K562 (cell line): Measurements from ENCODE around the gene OR2T11.
"Not testable (repeated sequence)": the region's sequence is repeated elsewhere in the genome, so short reads cannot be mapped to it uniquely, and the experiment has no call there.

ENCODE experiments used
- HNRNPL ChIP-seq: fragments of 200-400 bp; formaldehyde crosslinking; IDR thresholded peaks from 2 replicates; pipeline ENCODE4 v1.6.1; 2017; ENCODE audit warnings: low read depth, mild to moderate bottlenecking, low read length
- TF ChIP-seq, protein P1 (sequence below): fragments of 450-650 bp; IDR thresholded peaks from 2 replicates; pipeline ENCODE4 v1.6.1; 2017; ENCODE audit warnings: antibody characterized with exemption

DNA sequence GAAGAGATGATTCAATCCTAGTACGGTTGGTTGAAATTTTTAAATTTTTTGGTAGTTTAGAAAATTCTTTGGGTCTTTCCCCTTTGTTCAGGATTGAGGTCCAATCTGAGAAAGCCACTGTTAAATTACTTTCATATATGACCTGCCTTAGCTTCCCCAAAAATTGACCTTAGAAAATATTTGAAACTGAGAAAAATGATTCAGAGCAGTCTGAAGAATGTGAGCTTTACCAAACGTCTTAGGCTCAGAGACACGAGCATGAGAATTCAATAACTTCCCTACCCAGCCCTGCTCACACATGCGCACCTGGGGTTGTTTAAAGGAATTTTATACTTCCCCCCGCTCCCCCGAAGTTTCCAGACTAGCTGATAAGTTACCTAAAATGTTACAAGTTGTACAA, 21.9 kb upstream of the OR2T11 start:
- TF ChIP-seq HNRNPL, result not testable (repeated sequence)
- TF ChIP-seq, protein P1, sequence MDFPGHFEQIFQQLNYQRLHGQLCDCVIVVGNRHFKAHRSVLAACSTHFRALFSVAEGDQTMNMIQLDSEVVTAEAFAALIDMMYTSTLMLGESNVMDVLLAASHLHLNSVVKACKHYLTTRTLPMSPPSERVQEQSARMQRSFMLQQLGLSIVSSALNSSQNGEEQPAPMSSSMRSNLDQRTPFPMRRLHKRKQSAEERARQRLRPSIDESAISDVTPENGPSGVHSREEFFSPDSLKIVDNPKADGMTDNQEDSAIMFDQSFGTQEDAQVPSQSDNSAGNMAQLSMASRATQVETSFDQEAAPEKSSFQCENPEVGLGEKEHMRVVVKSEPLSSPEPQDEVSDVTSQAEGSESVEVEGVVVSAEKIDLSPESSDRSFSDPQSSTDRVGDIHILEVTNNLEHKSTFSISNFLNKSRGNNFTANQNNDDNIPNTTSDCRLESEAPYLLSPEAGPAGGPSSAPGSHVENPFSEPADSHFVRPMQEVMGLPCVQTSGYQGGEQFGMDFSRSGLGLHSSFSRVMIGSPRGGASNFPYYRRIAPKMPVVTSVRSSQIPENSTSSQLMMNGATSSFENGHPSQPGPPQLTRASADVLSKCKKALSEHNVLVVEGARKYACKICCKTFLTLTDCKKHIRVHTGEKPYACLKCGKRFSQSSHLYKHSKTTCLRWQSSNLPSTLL, result not testable (repeated sequence)
